ENCODE data around the gene OGN.

Gene OGN

DNA sequence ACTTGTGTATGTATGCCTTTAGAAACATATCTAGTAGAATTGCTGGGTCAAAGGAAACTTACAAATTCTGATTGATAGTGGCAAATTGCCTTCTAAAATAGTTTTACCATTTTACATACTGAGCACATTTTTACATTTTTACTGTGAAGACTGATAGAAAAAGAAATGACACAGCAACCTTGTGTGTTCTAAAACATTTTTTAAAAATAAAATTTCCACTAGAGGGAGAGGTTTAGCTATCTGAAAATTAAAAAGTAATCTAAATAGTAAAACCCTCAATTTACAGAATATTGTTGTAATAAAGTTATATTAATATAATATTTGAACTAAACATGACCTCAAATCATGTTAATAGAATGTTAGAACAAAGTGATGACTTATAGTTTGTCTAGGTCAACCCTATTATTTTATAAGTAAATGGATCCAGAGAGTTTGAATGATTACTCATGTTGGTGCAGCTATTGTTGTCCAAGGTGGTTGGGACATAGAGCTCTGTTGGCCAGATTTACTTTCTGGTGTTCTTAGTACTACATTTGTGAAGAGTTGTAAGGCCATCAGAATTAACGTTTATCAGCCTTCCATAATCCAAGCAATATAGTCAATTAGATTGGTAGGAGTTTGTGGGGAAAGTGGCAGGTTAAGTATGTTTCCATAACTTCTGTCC lies 61.4 kb downstream of the OGN start:
- no peak for DNase-seq

DNA sequence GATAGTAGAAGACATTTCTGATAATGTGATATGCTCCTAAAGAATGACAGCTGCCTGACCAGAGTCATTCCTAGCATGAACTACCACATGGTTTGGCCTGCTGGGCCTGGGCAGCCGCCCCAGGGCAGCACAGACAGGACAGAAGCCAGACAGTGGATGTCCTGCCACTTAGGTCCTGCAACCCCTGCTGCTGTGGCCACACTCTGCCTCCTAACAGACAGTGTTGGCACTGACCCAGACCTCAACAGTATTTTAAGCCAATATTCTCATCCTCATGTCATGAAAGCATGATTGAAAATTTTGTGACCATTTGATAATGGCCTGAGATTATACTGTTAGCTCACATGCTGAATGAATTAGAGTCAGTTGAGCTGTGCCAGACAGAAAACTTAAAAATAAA lies 62.8 kb downstream of the OGN start:
- no peak for DNase-seq

GRCh38 chr9:92333282-92333634 lies 71.1 kb downstream of the OGN start:
- no peak for DNase-seq

All from left hindlimb (tissue), 1 donor.